VCaP (cell line): Measurements from ENCODE around the gene FKBP14.
A peak's percentile ranks its signal among the peaks of the same experiment; 100 is the strongest.
"Not testable (repeated sequence)": the region's sequence is repeated elsewhere in the genome, so short reads cannot be mapped to it uniquely, and the experiment has no call there.

Experiments
- H3K27ac ChIP-seq: fragments of 450-650 bp; 2 replicates; pipeline ENCODE4 v1.5.1; 2017
- CTCF ChIP-seq: fragments of 450-650 bp; conservative IDR thresholded peaks from 2 replicates; pipeline ENCODE4 v1.5.1; 2017; ENCODE audit warnings: mild to moderate bottlenecking, moderate library complexity

FKBP14 gene

DNA sequence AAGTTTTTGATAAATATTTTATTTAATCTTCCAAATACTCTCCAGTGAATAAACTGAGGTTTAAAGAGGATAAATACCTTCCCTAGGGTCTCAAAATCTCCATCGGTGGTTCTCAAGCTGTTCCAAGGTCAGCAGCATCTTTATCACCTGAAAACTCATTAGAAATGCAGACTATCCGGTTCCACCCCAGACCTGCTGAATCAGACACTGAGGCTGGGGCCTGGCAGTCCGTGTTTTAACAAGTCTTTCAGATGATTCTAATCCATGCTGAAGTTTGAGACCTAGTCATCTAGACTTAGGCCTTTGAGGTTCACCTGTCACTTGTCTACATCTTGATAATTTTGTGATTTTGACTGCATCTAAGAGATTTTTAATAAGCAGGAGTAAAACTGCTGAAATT, 39.2 kb upstream of the FKBP14 start:
- TF ChIP-seq CTCF = no peak
- H3K27ac ChIP-seq = no peak overlapping the region; the same call in 1 of the 2 replicates

DNA sequence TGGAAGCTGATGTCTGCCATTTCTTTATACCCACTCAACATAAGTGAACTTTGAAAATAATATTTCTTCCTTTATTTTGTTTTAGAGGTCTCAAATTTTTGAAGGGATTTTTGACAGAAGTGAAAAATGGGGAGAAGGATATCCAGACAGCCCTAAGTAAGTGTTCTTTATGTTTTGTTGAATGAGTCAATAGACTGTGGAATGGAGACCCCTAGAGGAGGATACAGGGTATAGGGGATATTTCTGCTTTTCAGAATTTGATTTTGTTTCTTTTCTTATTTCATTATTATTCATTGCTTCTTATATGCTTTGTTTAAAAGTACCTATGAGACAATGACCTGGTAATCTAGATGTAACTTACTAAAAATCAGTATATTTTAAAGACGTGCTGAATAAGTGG, 36.1 kb upstream of the FKBP14 start:
- H3K27ac ChIP-seq = no peak overlapping the region
- TF ChIP-seq CTCF = peak; percentile 72

DNA sequence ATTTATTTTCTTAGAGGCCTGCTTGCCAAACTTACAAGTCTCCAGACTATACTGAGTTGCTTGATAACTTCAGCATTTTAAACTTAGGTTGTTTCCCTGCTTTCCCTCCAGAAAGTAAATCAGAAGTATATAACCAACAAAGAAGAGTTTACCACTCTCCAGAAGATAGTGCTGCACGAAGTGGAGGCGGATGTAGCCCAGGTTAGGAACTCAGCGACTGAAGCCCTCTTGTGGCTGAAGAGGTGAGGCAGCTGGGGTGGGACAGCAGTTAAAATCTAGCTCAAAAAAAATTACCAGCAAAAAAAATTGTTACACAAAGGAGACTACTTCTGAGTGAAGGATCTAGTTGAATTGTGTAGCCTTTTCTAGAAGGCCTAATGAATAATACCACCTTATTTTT, 35.3 kb upstream of the FKBP14 start:
- peak; percentile 84 for TF ChIP-seq CTCF
- not testable (repeated sequence) for H3K27ac ChIP-seq

GRCh38 chr7:30057741-30058140, 31.2 kb upstream of the FKBP14 start:
- H3K27ac ChIP-seq = no peak overlapping the region
- TF ChIP-seq CTCF = no peak

GRCh38 chr7:30053068-30053467, 26.6 kb upstream of the FKBP14 start:
- no peak overlapping the region for H3K27ac ChIP-seq
- no peak for TF ChIP-seq CTCF

DNA sequence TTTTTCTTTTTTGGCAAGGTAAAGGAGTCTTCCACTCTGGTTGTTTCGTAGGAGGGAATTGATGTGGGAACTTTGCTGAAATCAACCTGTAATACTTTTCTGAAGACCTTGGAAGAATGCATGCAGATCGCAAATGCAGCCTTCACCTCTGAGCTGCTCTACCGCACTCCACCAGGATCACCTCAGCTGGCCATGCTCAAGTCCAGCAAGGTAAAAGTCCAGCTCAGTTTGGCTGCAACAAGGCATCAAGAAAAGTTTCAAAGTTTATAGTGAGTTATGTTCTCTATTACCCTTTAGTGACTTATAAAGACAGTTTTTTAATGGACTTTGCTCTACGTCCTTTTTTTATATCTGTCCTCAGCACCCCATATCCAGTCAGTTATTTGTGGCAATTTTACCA, 22.7 kb upstream of the FKBP14 start:
- no peak for TF ChIP-seq CTCF

DNA sequence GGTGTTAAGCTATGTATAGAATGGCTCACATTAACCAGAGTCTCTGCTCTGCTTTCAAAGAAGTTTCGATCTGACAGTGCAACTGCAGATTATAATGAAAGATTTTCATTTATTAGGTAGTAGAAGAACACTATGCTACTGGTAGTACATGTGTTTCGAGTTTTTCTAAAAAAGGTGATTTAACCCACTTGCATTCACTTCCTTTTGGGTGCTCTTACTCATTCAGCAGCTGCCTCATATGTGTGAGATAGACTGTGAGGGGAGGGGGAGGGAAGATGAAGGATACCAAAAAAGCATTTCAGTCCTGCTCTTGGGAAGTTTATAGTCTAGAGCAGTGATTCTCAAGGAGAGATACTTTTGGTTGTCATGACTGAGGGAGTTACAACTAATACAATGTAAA, 22.1 kb upstream of the FKBP14 start:
- TF ChIP-seq CTCF = no peak
- H3K27ac ChIP-seq = no peak overlapping the region

More for the DNA sequence above, 22.7 kb upstream of the FKBP14 start:
- H3K27ac ChIP-seq = no peak overlapping the region

DNA sequence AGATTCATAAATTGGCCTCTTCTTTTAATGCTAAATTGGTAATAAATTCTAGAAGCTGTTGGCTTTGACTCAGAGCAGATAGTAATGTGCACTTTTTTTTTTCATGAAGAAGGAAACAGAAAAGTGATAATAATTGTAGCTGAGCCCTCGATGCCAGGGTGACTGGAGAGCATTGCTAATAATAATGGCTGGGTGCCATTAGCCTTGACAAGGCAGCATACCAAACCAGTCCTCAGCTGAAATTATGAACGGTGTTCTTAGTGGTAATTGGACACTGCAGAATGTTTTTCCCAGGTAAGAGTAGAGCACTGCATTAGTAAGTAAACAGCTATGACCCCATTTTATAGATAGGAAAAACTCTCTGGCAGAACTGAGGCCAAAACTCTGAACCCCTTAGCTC, 20.6 kb upstream of the FKBP14 start:
- no peak for TF ChIP-seq CTCF
- no peak overlapping the region for H3K27ac ChIP-seq
